Fibroblast of lung (primary cell): Measurements from ENCODE around the gene H6PD. TPM values are rescaled to one million over a fixed set of nuclear protein-coding genes. Genes with fewer than 3 reads are reported as not detected.
"Not testable (repeated sequence)": the region's sequence is repeated elsewhere in the genome, so short reads cannot be mapped to it uniquely, and the experiment has no call there.

Experiments
- DNase-seq, 2 donors: peaks; one replicate each; pipeline versions ENCODE4 v3.0.0 to v3.0.0-alpha.2; 2010; ENCODE audit warnings: low read depth in 2 of 2
- H2AFZ ChIP-seq: 2 replicates; pipeline ENCODE4 v1.5.1; 2012; ENCODE audit warnings: low read length, control low read depth, inconsistent platforms
- H3K27ac ChIP-seq: 2 replicates; pipeline ENCODE4 v1.5.1; 2011; ENCODE audit warnings: low read length, control low read depth; ENCODE audit not compliant: insufficient read depth
- H3K27me3 ChIP-seq: 2 replicates; pipeline ENCODE4 v1.5.1; 2011; ENCODE audit warnings: mild to moderate bottlenecking, low read length; ENCODE audit not compliant: control insufficient read depth, insufficient read depth
- H3K36me3 ChIP-seq: 2 replicates; pipeline ENCODE4 v1.5.1; 2011; ENCODE audit warnings: low read length; ENCODE audit not compliant: control insufficient read depth, insufficient read depth
- H3K4me1 ChIP-seq: 2 replicates; pipeline ENCODE4 v1.5.1; 2011; ENCODE audit warnings: low read length; ENCODE audit not compliant: control insufficient read depth, insufficient read depth; ENCODE audit errors: extremely low read depth
- H3K4me2 ChIP-seq: 2 replicates; pipeline ENCODE4 v1.5.1; 2011; ENCODE audit warnings: low read length, control low read depth; ENCODE audit not compliant: insufficient read depth; ENCODE audit errors: extremely low read depth
- H3K4me3 ChIP-seq, 4 experiments: fragments of 200-600 bp in 1 of 4; sonication (generic) in 1 of 4; replicated peaks in 1 of 4; 2 replicates each; pipeline ENCODE4 v1.5.1; 2011 to 2016; ENCODE audit warnings: low read length in 4 of 4, low read depth in 3 of 4, mild to moderate bottlenecking in 3 of 4, control low read depth in 2 of 4, inconsistent platforms in 1 of 4, mixed read lengths in 1 of 4; ENCODE audit not compliant: insufficient read depth in 1 of 4; ENCODE audit errors: control extremely low read depth in 1 of 4
- H3K79me2 ChIP-seq: 2 replicates; pipeline ENCODE4 v1.5.1; 2012; ENCODE audit warnings: mild to moderate bottlenecking, low read length, inconsistent platforms; ENCODE audit not compliant: control insufficient read depth, insufficient read depth
- H3K9ac ChIP-seq: 2 replicates; pipeline ENCODE4 v1.5.1; 2011; ENCODE audit warnings: mild to moderate bottlenecking, low read length, control low read depth; ENCODE audit not compliant: insufficient read depth
- H3K9me3 ChIP-seq: 2 replicates; pipeline ENCODE4 v1.5.1; 2012; ENCODE audit warnings: low read depth, low read length; ENCODE audit not compliant: control insufficient read depth, insufficient read depth
- H4K20me1 ChIP-seq: 2 replicates; pipeline ENCODE4 v1.5.1; 2011; ENCODE audit warnings: low read length; ENCODE audit not compliant: control insufficient read depth, insufficient read depth; ENCODE audit errors: extremely low read depth
- CTCF ChIP-seq, 2 donors: IDR thresholded peaks in 1 of 2; conservative IDR thresholded peaks in 1 of 2; 1 replicate in 1 of 2; 2 replicates in 1 of 2; pipeline ENCODE4 v1.5.1; 2011 to 2012; ENCODE audit warnings: low read length in 2 of 2, control low read depth in 1 of 2, inconsistent platforms in 1 of 2, low read depth in 1 of 2, mild to moderate bottlenecking in 1 of 2
- EZH2 ChIP-seq: IDR thresholded peaks from 2 replicates; pipeline ENCODE4 v1.5.1; 2012; ENCODE audit warnings: low read length, control low read depth, mild to moderate bottlenecking; ENCODE audit errors: missing control alignments
- polyA plus RNA-seq, 2 donors: library from polyadenylated mRNA; depleted of rRNA in 1 of 2; stranded (reverse) in 1 of 2; unstranded in 1 of 2; fragments of >200 nt; gene quantifications; 2 replicates each; pipeline ENCODE4 v1.2.1, GENCODE V29; 2011 to 2012; ENCODE audit warnings: missing spikeins in 1 of 2
- total RNA-seq: library from RNA; depleted of rRNA; stranded (reverse); fragments of >200 nt; gene quantifications from 2 replicates; pipeline ENCODE4 v1.2.1, GENCODE V29; 2014

Gene H6PD
- total and polyA plus RNA-seq, 2 donors (not counting 1 experiment from before 2014, with no cell fraction given): 15.2 to 23.5 TPM

DNA sequence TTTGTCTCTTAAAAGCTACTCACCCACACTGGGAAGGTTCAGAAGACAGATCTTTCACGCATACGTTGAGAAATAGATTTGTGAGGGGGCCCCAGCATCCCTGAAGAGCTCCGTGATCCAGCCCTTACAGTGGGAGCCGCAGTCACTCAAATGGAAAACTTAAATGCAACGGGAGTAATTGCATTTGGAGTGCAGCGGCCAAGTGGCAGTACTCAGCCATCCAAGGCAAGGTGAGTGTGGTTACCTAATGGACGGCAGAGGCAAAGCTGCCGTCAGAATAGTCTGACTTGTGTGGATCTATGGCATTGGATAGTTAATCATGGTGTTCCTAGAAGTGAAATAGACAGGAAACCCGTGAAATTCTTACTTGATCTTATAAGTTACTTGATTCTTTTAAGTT is 63.3 kb downstream of the H6PD start:
- no peak for DNase-seq
- peaks cover 1% of the 10 kb centered on the region for H4K20me1 ChIP-seq

DNA sequence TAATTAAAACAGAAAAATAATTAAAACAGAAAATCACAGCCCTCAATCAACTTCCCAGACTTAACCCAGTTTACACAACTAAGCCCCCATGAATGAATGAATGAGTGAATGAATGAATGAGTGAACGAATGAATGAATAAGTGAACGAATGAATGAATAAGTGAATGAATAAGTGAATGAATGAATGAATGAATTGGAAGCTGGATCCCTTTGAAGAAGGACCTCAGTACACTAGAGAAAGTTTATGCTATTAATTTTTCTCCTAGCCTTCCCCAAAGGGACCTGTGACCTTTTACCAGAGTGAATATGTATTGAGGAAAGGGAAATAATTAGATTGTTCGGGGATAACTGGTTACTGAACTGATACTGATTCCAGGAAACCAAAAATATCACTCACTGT is 63.7 kb downstream of the H6PD start:
- H3K79me2 ChIP-seq: peaks cover 89% of the 10 kb centered on the region
- no peaks in the 10 kb centered on the region for H3K9me3 ChIP-seq
- H3K4me1 ChIP-seq: peaks cover 38% of the 10 kb centered on the region
- no peak overlapping the region for H3K27ac ChIP-seq
- H3K36me3 ChIP-seq: peaks cover 10% of the 10 kb centered on the region
- H4K20me1 ChIP-seq: peaks cover 1% of the 10 kb centered on the region
- no peak overlapping the region for H3K4me2 ChIP-seq
- no peak for DNase-seq
- H3K9ac ChIP-seq: no peak overlapping the region
- H3K27me3 ChIP-seq: no peaks in the 10 kb centered on the region
- no peak overlapping the region for H2AFZ ChIP-seq
- TF ChIP-seq CTCF (conservative IDR thresholded peaks at IDR 0.05 in 1 of 2, IDR thresholded peaks at IDR 0.05 in 1 of 2; ENCODE audit: low read depth in 1 of 2, low read length in 2 of 2): no peak
- no peak for TF ChIP-seq EZH2
- no peak overlapping the region for H3K4me3 ChIP-seq

More for the DNA sequence above, 63.3 kb downstream of the H6PD start:
- TF ChIP-seq CTCF (conservative IDR thresholded peaks at IDR 0.05 in 1 of 2, IDR thresholded peaks at IDR 0.05 in 1 of 2; ENCODE audit: low read depth in 1 of 2, low read length in 2 of 2) (no peak), EZH2 (no peak)
- Histone ChIP-seq H3K9ac (no peak overlapping the region), H3K79me2 (peaks cover 88% of the 10 kb centered on the region), H2AFZ (no peak overlapping the region), H3K9me3 (no peaks in the 10 kb centered on the region), H3K4me3 (no peak overlapping the region), H3K27me3 (no peaks in the 10 kb centered on the region), H3K4me1 (peaks cover 37% of the 10 kb centered on the region), H3K27ac (no peak overlapping the region), H3K4me2 (no peak overlapping the region), H3K36me3 (peaks cover 10% of the 10 kb centered on the region)

- not testable (repeated sequence) for H3K4me3 ChIP-seq, H2AFZ ChIP-seq, H3K36me3 ChIP-seq, H3K27me3 ChIP-seq, H3K9ac ChIP-seq, H4K20me1 ChIP-seq, H3K9me3 ChIP-seq
- H3K79me2 ChIP-seq: peaks cover 90% of the 10 kb centered on the region
- DNase-seq: peak; percentile 69 to 82
- H3K27ac ChIP-seq: peak overlapping the region; percentile 56
- peaks cover 41% of the 10 kb centered on the region for H3K4me1 ChIP-seq
- peak overlapping the region; percentile 23 for H3K4me2 ChIP-seq
These were observed 65.3 kb downstream of the H6PD start for GRCh38 chr1:9299571-9300541.
